IgD-negative memory B cell (primary cell): ENCODE results near the gene VEZT. TPM values are rescaled to one million over a fixed set of nuclear protein-coding genes. Genes with fewer than 3 reads are reported as not detected.
A peak's percentile ranks its signal among the peaks of the same experiment; 100 is the strongest.

Experiments used
- H3K27ac Mint-ChIP-seq, 3 donors: one replicate each; pipeline ENCODE4 v1.8.0; 2020 to 2022; ENCODE audit warnings: mild to moderate bottlenecking in 3 of 3, mixed read lengths in 3 of 3, moderate library complexity in 1 of 3
- H3K27me3 Mint-ChIP-seq: one replicate; pipeline ENCODE4 v1.8.0; 2021; ENCODE audit warnings: mixed read lengths
- H3K36me3 Mint-ChIP-seq: one replicate; pipeline ENCODE4 v1.8.0; 2020; ENCODE audit warnings: mild to moderate bottlenecking, mixed read lengths
- H3K4me1 Mint-ChIP-seq, 3 donors: one replicate each; pipeline ENCODE4 v1.8.0; 2020 to 2022; ENCODE audit warnings: mixed read lengths in 3 of 3, mild to moderate bottlenecking in 1 of 3
- H3K4me3 Mint-ChIP-seq, 4 donors: one replicate each; pipeline ENCODE4 v1.8.0; 2020 to 2022; ENCODE audit warnings: mild to moderate bottlenecking in 4 of 4, mixed read lengths in 4 of 4, moderate library complexity in 3 of 4
- H3K9me3 Mint-ChIP-seq, 3 donors: one replicate each; pipeline ENCODE4 v1.8.0; 2020 to 2021; ENCODE audit warnings: mixed read lengths in 3 of 3, mild to moderate bottlenecking in 1 of 3
- polyA plus RNA-seq: library from polyadenylated mRNA; unstranded; fragments of 300-500 nt; fragmentation: Illumina TruSeq; gene quantifications from one replicate; pipeline ENCODE4 v1.2.3, GENCODE V29; 2021

The VEZT gene
- polyA plus RNA-seq, 1 donor from 2014 or later = 21.5 TPM

- no peaks in the 10 kb centered on the region for H3K27me3 Mint-ChIP-seq
- H3K9me3 Mint-ChIP-seq = no peaks in the 10 kb centered on the region
- H3K27ac Mint-ChIP-seq = peak overlapping the region in 1 of 3 donors; percentile 63
- no peak overlapping the region for H3K4me3 Mint-ChIP-seq
- H3K36me3 Mint-ChIP-seq = peaks cover 5% of the 10 kb centered on the region
- H3K4me1 Mint-ChIP-seq = peaks cover 12 to 21% (median 14%) of the 10 kb centered on the region in 3 donors
Observed at GRCh38 chr12:95243497-95244183, 26.0 kb downstream of the VEZT start.

GRCh38 chr12:95244350-95244749, 26.7 kb downstream of the VEZT start:
- H3K4me1 Mint-ChIP-seq = peaks cover 7 to 19% (median 12%) of the 10 kb centered on the region in 3 donors
- no peaks in the 10 kb centered on the region for H3K9me3 Mint-ChIP-seq
- no peaks in the 10 kb centered on the region for H3K27me3 Mint-ChIP-seq
- no peak overlapping the region for H3K27ac Mint-ChIP-seq
- H3K36me3 Mint-ChIP-seq = peaks cover 5% of the 10 kb centered on the region
- H3K4me3 Mint-ChIP-seq = no peak overlapping the region

- Mint-ChIP-seq H3K9me3 (no peaks in the 10 kb centered on the region), H3K4me3 (no peak overlapping the region), H3K36me3 (peaks cover 8% of the 10 kb centered on the region), H3K4me1 (peaks cover 4 to 14% (median 8%) of the 10 kb centered on the region in 3 donors), H3K27me3 (no peaks in the 10 kb centered on the region), H3K27ac (no peak overlapping the region)
Observed at GRCh38 chr12:95248095-95248494, 30.5 kb downstream of the VEZT start.

- H3K27ac Mint-ChIP-seq = no peak overlapping the region
- peaks cover 8% of the 10 kb centered on the region for H3K36me3 Mint-ChIP-seq
- H3K4me1 Mint-ChIP-seq = peaks cover 4 to 13% (median 6%) of the 10 kb centered on the region in 3 donors
- H3K27me3 Mint-ChIP-seq = no peaks in the 10 kb centered on the region
- no peaks in the 10 kb centered on the region for H3K9me3 Mint-ChIP-seq
- no peak overlapping the region for H3K4me3 Mint-ChIP-seq
Observed at GRCh38 chr12:95248604-95249360, 31.2 kb downstream of the VEZT start.

GRCh38 chr12:95253386-95253785, 35.8 kb downstream of the VEZT start:
- no peaks in the 10 kb centered on the region for H3K9me3 Mint-ChIP-seq
- no peaks in the 10 kb centered on the region for H3K27me3 Mint-ChIP-seq
- no peak overlapping the region for H3K27ac Mint-ChIP-seq
- H3K36me3 Mint-ChIP-seq = peaks cover 7% of the 10 kb centered on the region
- H3K4me3 Mint-ChIP-seq = no peak overlapping the region
- peaks cover 4 to 6% (median 4%) of the 10 kb centered on the region in 3 donors for H3K4me1 Mint-ChIP-seq

GRCh38 chr12:95257541-95257940, 39.9 kb downstream of the VEZT start:
- Mint-ChIP-seq H3K27me3 (no peaks in the 10 kb centered on the region), H3K9me3 (no peaks in the 10 kb centered on the region), H3K27ac (no peak overlapping the region), H3K4me3 (no peak overlapping the region), H3K4me1 (peaks cover 0 to 6% (median 0%) of the 10 kb centered on the region in 3 donors), H3K36me3 (peaks cover 4% of the 10 kb centered on the region)

- H3K4me1 Mint-ChIP-seq = peaks cover 0 to 6% (median 0%) of the 10 kb centered on the region in 3 donors
- no peaks in the 10 kb centered on the region for H3K9me3 Mint-ChIP-seq
- peaks cover 4% of the 10 kb centered on the region for H3K36me3 Mint-ChIP-seq
- H3K27me3 Mint-ChIP-seq = no peaks in the 10 kb centered on the region
- no peak overlapping the region for H3K4me3 Mint-ChIP-seq
- no peak overlapping the region for H3K27ac Mint-ChIP-seq
Observed at GRCh38 chr12:95258151-95258550, 40.5 kb downstream of the VEZT start.

GRCh38 chr12:95258803-95259202, 41.2 kb downstream of the VEZT start:
- Mint-ChIP-seq H3K27ac (no peak overlapping the region), H3K4me1 (peaks cover 0 to 6% (median 0%) of the 10 kb centered on the region in 3 donors), H3K4me3 (no peak overlapping the region), H3K36me3 (peaks cover 4% of the 10 kb centered on the region), H3K9me3 (no peaks in the 10 kb centered on the region), H3K27me3 (no peaks in the 10 kb centered on the region)

GRCh38 chr12:95259368-95259767, 41.8 kb downstream of the VEZT start:
- Mint-ChIP-seq H3K4me1 (peaks cover 0 to 6% (median 0%) of the 10 kb centered on the region in 3 donors), H3K27ac (no peak overlapping the region), H3K36me3 (peaks cover 4% of the 10 kb centered on the region), H3K9me3 (no peaks in the 10 kb centered on the region), H3K4me3 (no peak overlapping the region), H3K27me3 (no peaks in the 10 kb centered on the region)

GRCh38 chr12:95261109-95261508, 43.5 kb downstream of the VEZT start:
- H3K27ac Mint-ChIP-seq = no peak overlapping the region
- H3K27me3 Mint-ChIP-seq = no peaks in the 10 kb centered on the region
- no peaks in the 10 kb centered on the region for H3K9me3 Mint-ChIP-seq
- no peaks in the 10 kb centered on the region for H3K36me3 Mint-ChIP-seq
- H3K4me1 Mint-ChIP-seq = no peaks in the 10 kb centered on the region
- H3K4me3 Mint-ChIP-seq = no peak overlapping the region

- Mint-ChIP-seq H3K4me3 (no peak overlapping the region), H3K9me3 (no peaks in the 10 kb centered on the region), H3K36me3 (no peaks in the 10 kb centered on the region), H3K27ac (no peak overlapping the region), H3K4me1 (no peaks in the 10 kb centered on the region), H3K27me3 (no peaks in the 10 kb centered on the region)
Observed at GRCh38 chr12:95262808-95263207, 45.2 kb downstream of the VEZT start.

- Mint-ChIP-seq H3K27me3 (no peaks in the 10 kb centered on the region), H3K36me3 (no peaks in the 10 kb centered on the region), H3K9me3 (no peaks in the 10 kb centered on the region), H3K4me1 (no peaks in the 10 kb centered on the region), H3K4me3 (no peak overlapping the region), H3K27ac (no peak overlapping the region)
Observed at GRCh38 chr12:95265765-95266164, 48.2 kb downstream of the VEZT start.

GRCh38 chr12:95266254-95266653, 48.6 kb downstream of the VEZT start:
- Mint-ChIP-seq H3K9me3 (no peaks in the 10 kb centered on the region), H3K4me3 (no peak overlapping the region), H3K27ac (no peak overlapping the region), H3K4me1 (no peaks in the 10 kb centered on the region), H3K36me3 (no peaks in the 10 kb centered on the region), H3K27me3 (no peaks in the 10 kb centered on the region)

GRCh38 chr12:95269892-95270291, 52.3 kb downstream of the VEZT start:
- H3K4me1 Mint-ChIP-seq = peaks cover 0 to 2% (median 2%) of the 10 kb centered on the region in 3 donors
- H3K27me3 Mint-ChIP-seq = no peaks in the 10 kb centered on the region
- no peak overlapping the region for H3K27ac Mint-ChIP-seq
- H3K9me3 Mint-ChIP-seq = no peaks in the 10 kb centered on the region
- no peak overlapping the region for H3K4me3 Mint-ChIP-seq
- H3K36me3 Mint-ChIP-seq = peaks cover 7% of the 10 kb centered on the region

- H3K9me3 Mint-ChIP-seq = no peaks in the 10 kb centered on the region
Observed at GRCh38 chr12:95271465-95271864, 53.9 kb downstream of the VEZT start.

GRCh38 chr12:95277139-95277538, 59.5 kb downstream of the VEZT start:
- Mint-ChIP-seq H3K4me1 (peaks cover 0 to 2% (median 2%) of the 10 kb centered on the region in 3 donors), H3K9me3 (no peaks in the 10 kb centered on the region), H3K27ac (no peak overlapping the region), H3K4me3 (no peak overlapping the region), H3K36me3 (peaks cover 8% of the 10 kb centered on the region), H3K27me3 (no peaks in the 10 kb centered on the region)

More at GRCh38 chr12:95271465-95271864, 53.9 kb downstream of the VEZT start:
- H3K4me1 Mint-ChIP-seq = peaks cover 0 to 2% (median 2%) of the 10 kb centered on the region in 3 donors
- H3K4me3 Mint-ChIP-seq = no peak overlapping the region
- H3K36me3 Mint-ChIP-seq = peaks cover 7% of the 10 kb centered on the region
- no peaks in the 10 kb centered on the region for H3K27me3 Mint-ChIP-seq
- H3K27ac Mint-ChIP-seq = no peak overlapping the region
